ENCODE measurements around the gene UBXN2A.

The UBXN2A gene

DNA sequence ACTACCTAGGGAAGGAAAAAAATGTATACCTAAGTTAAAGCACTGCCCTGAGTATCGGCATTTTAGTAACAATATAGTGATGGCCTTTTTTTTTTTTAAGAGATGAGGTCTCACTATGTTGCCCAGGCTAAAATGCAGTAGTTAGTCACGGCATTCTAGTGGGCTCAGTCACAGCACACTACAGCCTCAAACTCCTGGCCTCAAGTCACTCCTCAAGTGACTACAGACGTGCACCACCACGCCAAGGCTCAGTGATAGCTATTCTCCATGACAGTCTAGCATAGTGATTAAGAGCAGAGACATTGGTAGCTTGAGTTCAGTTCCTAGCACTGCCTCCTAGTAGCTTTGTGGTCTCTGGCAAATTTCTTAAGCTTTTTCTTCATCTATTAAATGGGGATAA lies 27.6 kb downstream of the UBXN2A start:
- DNase-seq (ENCODE audit: insufficient read length, low spot score) (no peak), FAIRE-seq (no peak)
- TF ChIP-seq, protein P1, sequence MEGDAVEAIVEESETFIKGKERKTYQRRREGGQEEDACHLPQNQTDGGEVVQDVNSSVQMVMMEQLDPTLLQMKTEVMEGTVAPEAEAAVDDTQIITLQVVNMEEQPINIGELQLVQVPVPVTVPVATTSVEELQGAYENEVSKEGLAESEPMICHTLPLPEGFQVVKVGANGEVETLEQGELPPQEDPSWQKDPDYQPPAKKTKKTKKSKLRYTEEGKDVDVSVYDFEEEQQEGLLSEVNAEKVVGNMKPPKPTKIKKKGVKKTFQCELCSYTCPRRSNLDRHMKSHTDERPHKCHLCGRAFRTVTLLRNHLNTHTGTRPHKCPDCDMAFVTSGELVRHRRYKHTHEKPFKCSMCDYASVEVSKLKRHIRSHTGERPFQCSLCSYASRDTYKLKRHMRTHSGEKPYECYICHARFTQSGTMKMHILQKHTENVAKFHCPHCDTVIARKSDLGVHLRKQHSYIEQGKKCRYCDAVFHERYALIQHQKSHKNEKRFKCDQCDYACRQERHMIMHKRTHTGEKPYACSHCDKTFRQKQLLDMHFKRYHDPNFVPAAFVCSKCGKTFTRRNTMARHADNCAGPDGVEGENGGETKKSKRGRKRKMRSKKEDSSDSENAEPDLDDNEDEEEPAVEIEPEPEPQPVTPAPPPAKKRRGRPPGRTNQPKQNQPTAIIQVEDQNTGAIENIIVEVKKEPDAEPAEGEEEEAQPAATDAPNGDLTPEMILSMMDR (IDR thresholded peaks at IDR 0.05; ENCODE audit: insufficient read depth, missing control alignments), result no peak

DNA sequence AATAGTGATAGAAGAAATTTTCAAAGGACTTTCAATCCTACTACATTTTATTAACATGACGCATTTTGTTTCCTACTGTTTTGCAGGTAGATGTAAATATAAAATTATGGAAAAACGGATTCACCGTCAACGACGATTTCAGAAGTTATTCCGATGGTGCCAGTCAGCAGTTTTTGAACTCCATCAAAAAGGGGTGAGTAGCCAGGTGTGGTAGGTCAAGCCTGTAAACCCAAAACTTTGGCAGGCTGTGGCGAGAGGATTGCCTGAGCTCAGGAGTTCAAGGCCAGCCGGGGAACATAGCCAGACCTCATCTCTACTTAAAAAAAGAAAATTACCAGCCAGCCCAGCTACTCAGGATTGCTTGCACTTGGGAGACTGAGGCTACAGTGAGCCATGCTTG lies 36.6 kb downstream of the UBXN2A start:
- FAIRE-seq, result no peak
- DNase-seq (ENCODE audit: insufficient read length, low spot score), result no peak
- TF ChIP-seq, protein P1 (IDR thresholded peaks at IDR 0.05; ENCODE audit: insufficient read depth, missing control alignments), result no peak

DNA sequence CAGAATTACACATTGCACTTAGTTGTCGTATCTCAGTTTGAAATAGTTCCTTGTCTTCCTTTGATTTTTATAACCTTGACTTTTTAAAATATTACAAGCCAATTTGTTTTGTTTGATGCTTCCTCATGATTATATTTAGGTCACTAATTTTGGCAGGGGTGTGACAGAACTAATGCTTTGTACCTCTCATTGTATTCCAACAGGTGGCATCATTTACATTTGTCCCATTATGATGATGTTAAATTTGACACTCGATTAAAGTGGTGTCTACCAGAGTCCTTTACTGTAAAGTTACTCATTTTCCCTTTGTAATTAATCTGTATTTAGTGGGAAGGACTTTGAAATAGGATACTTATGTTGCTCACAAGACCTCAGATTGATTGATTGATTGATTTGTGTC lies 48.1 kb downstream of the UBXN2A start:
- no peak for DNase-seq (ENCODE audit: insufficient read length, low spot score)
- FAIRE-seq, result no peak

DNA sequence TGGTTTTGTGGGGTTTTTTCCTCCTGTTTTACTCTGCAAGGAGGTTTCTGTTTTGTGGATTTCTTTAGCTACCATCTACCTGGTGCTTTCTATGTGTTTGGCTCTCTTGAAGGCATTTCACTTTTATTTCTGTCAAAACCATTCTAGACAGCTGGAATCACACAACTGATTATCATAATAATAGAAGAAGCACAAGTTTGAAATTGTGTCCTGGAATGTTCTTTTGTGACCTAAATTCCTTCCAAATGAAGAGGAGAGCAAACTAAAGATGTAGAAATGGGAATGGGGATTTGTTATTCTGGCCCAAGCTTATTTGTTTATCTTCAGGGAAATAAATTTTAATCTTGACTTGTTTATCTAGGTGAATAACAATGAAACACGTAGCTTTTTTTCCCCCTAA lies 52.7 kb downstream of the UBXN2A start:
- DNase-seq (ENCODE audit: insufficient read length, low spot score) (no peak), FAIRE-seq (no peak)
- TF ChIP-seq, protein P1 (IDR thresholded peaks at IDR 0.05; ENCODE audit: insufficient read depth, missing control alignments), result no peak

More for the DNA sequence above, 48.1 kb downstream of the UBXN2A start:
- TF ChIP-seq, protein P1 (IDR thresholded peaks at IDR 0.05; ENCODE audit: insufficient read depth, missing control alignments), result peak; percentile 32

DNA sequence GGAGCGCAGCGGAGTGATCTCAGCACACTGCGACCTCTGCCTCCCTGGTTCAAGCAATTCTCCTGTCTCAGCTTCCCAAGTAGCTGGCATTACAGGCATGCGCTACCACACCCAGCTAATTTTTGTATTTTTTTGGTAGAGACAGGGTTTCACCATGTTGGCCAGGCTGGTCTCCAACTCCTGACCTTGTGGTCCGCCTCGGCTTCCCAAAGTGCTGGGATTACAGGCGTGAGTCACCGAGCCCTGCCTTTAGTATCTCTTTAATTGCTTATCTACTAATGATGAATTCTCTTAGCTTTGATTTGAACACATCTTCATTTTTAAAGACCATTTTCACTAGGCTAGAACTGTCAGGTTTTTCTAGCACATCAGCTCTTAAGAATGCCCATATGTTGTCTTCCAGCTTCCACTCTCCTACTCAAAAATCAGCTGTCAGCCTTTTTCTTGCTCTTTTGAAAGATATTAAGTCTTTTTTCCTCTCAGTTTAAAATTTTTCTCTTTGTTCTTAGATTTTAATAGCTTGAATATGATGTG lies 53.5 kb downstream of the UBXN2A start:
- DNase-seq (ENCODE audit: insufficient read length, low spot score), result no peak
- TF ChIP-seq, protein P1 (IDR thresholded peaks at IDR 0.05; ENCODE audit: insufficient read depth, missing control alignments), result no peak
- no peak for FAIRE-seq

DNA sequence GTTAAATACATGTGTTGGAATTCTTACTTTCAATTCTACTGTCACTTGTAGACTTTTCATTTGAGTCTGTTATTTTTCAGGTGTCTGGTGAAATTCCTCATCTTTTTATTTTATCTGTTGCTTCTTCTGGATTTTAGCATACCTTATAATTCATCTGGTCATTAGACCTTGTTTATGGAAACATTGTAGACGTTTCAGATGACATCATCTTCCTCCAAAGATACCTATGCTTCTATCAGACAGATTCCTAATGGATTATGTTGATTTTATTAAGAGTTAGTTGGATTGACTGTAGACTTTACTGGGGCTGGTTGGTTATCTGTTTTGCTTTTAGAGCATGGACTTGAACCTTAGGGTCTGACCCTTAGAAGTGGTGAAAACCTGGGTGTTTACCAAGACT lies 54.3 kb downstream of the UBXN2A start:
- TF ChIP-seq, protein P1 (IDR thresholded peaks at IDR 0.05; ENCODE audit: insufficient read depth, missing control alignments), result no peak
- DNase-seq (ENCODE audit: insufficient read length, low spot score), result no peak
- FAIRE-seq, result no peak

DNA sequence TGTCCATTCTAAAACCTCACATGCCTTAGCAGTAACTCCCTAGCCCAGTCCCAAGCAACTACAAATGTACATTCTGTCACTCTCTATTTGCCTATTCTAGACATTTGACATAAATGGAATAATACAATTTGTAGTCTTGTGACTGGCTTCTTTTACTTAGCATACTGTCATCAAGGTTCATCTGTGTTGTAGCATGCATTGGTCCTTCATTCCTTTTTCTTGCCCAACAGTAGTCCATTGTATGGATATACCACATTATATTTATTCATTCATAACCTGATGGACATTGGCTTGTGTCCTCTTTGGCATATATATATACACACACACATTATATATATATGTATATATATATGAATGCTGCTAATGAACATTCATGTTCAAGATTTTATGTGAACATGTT lies 67.4 kb downstream of the UBXN2A start:
- FAIRE-seq (no peak), DNase-seq (ENCODE audit: insufficient read length, low spot score) (no peak)
- TF ChIP-seq, protein P1 (IDR thresholded peaks at IDR 0.05; ENCODE audit: insufficient read depth, missing control alignments), result no peak

All from D721Med (cell line).